WI38 (cell line): ENCODE data around the gene ODAD4.

Experiments
- H3K4me3 ChIP-seq: 2 replicates; pipeline ENCODE4 v1.5.1; 2011; ENCODE audit warnings: low read depth, mild to moderate bottlenecking, control low read depth, low read length
- CTCF ChIP-seq: IDR thresholded peaks from 2 replicates; pipeline ENCODE4 v1.5.1; 2012; ENCODE audit warnings: low read depth, mild to moderate bottlenecking, control low read depth, low read length

ODAD4 gene

GRCh38 chr17:41894791-41895331 is 35.6 kb upstream of the ODAD4 start:
- TF ChIP-seq CTCF, result no peak
- H3K4me3 ChIP-seq, result no peak overlapping the region

GRCh38 chr17:41895617-41896016 is 34.8 kb upstream of the ODAD4 start:
- no peak for TF ChIP-seq CTCF
- H3K4me3 ChIP-seq, result no peak overlapping the region

DNA sequence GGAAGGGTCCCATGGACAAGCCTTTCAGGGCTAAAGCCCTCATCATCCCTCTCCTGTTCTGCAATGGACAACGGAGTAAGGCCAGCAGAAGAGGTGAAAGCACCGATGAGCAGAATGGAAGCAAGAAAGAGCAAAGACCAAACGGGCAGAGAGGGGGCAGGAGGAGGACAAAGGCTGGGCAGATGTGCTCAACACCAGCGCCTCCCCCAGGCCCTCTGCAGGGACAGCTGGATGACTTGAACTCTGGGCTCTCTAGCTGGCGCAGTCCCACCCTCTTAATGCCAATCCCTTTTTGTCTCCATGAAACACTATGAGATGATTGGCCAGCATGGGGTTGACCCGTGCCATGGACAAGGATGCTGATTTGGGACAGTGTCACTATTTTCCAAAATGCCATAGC is 33.7 kb upstream of the ODAD4 start:
- no peak for TF ChIP-seq CTCF
- no peak overlapping the region for H3K4me3 ChIP-seq

GRCh38 chr17:41901646-41902045 is 28.8 kb upstream of the ODAD4 start:
- H3K4me3 ChIP-seq, result no peak overlapping the region
- no peak for TF ChIP-seq CTCF

DNA sequence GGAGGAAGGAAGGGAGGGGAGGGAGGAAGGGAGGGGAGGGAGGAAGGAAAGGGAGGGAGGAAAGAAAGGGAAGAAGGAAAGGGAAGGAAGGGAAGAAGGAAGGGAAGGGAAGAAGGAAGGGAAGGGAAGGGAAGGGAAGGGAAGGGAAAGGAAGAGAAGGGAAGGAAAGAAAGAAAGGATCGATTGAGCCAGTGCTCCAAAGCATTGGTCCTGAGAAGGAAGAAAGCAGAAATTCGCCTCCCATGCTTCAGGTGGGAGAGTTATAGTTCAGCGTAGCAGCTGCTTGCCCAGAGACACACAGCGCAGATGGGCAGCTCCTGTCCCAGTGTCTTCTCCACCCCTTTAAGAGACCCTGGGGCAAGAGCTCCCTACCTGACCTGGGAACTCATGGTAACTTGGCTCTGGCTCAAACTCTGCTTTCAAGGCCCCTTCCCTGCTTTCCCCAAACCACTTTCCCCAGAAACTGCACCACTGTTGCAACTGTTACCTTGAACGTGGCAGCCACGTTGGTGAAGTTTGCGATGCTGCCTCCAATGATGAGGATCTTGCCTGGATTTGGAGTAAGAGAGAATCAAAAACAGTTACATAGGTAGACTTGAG is 26.1 kb upstream of the ODAD4 start:
- TF ChIP-seq CTCF, result no peak
- H3K4me3 ChIP-seq, result no peak overlapping the region

DNA sequence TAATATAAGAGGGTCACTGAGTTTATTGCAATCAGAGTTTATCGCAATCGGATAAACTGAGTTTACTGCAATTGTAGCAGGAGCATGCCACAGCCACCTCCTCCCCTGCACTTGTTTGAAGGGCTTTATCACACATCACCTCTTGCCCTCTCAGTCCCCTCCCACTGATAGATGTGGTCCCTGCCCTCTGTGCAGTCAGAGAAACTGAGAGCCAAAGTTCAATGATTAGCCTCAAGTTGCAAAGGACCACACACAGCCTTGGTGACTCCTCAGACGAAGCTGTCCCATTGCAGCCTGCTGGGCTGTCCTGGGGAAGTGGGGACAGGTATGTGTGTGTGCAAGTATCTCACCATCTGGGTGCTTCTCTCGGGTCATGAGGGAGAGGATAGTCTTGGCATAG is 25.2 kb upstream of the ODAD4 start:
- no peak for TF ChIP-seq CTCF
- no peak overlapping the region for H3K4me3 ChIP-seq

DNA sequence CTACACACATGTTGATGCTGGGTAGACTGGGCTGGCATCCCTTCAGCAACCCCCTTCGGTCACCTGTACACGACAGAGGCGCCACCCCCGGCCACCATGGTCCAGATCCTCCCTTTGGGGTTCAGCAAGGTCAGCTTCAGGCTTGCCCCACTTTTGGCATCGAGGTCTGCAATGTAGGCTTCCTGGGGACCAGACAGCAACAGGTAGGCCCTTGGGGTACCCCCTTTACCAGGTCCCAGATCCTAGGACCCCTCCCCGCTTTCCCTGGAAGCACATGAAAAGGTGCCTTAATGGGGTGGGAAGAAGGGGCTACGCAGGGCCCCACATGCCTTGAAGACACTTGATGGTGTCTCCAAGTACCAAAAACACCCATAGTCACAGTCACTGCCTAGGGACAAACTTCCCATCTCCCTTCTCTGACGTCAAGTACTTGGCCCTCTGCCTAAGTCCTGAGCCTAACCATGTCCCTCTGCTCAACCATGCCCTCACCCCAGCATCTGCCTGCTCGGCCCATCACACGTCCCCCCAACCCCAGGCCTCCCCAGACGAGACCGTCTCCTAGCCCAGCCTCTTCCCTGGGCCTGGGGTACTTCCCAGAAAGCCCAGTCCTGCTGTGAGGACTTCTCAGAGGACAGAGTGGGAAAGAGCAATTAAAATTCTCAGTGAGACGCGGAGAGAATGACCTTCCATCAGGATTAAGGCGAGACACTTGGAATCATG is 23.8 kb upstream of the ODAD4 start:
- TF ChIP-seq CTCF, result no peak
- no peak overlapping the region for H3K4me3 ChIP-seq
